Left lung (tissue), 10 donors: Measurements from ENCODE around the gene ZNG1A. TPM values are rescaled to one million over a fixed set of nuclear protein-coding genes. Genes with fewer than 3 reads are reported as not detected.
"Not testable (repeated sequence)": the region's sequence is repeated elsewhere in the genome, so short reads cannot be mapped to it uniquely, and the experiment has no call there.

Source experiments
- ATAC-seq: fragments of 200-7000 bp; cut with Tn5 transposase; one replicate; pipeline ENCODE4 v1.9.1; 2020; ENCODE audit warnings: moderate library complexity
- DNase-seq, 4 donors: peaks; one replicate each; pipeline ENCODE4 v3.0.0-alpha.2; 2013 to 2020
- H3K27ac ChIP-seq, 2 donors: fragments of 200-600 bp; sonication (generic) in 1 of 2; one replicate each; pipeline versions ENCODE4 v1.5.0 to v1.8.0; 2020 to 2021
- H3K27me3 ChIP-seq, 2 donors: fragments of 200-600 bp; sonication (generic) in 1 of 2; one replicate each; pipeline versions ENCODE4 v1.5.0 to v1.8.0; 2020 to 2021
- H3K36me3 ChIP-seq, 2 donors: fragments of 200-600 bp; sonication (generic) in 1 of 2; one replicate each; pipeline versions ENCODE4 v1.5.0 to v1.8.0; 2020 to 2021
- H3K4me1 ChIP-seq, 2 donors: fragments of 200-600 bp; one replicate each; pipeline ENCODE4 v1.8.0; 2021
- H3K4me3 ChIP-seq, 2 donors: fragments of 200-600 bp; sonication (generic) in 1 of 2; one replicate each; pipeline versions ENCODE4 v1.5.0 to v1.8.0; 2020 to 2021; ENCODE audit warnings: mild to moderate bottlenecking in 1 of 2
- H3K9me3 ChIP-seq, 2 donors: fragments of 200-600 bp; sonication (generic) in 1 of 2; one replicate each; pipeline versions ENCODE4 v1.5.0 to v1.8.0; 2020 to 2021
- intact Hi-C, 2 donors: fragments of 100-400 bp; cut with DNase I; formaldehyde crosslinking; loops; one replicate each; pipeline versions ENCODE4 v1.11.2 to v1.14.2; 2022
- polyA plus RNA-seq, 6 donors: library from polyadenylated mRNA; unstranded; fragments of 120-200 nt; gene quantifications; one replicate each; pipeline ENCODE4 v1.2.1, GENCODE V29; 2013; ENCODE audit not compliant: insufficient read length in 6 of 6
- total RNA-seq, 2 donors: library from RNA; stranded (reverse); fragmentation: NEBNext Ultra II Directional; extraction: Animal tissue kit (Norgen Biotek cat#: 25700); gene quantifications; one replicate each; pipeline ENCODE4 v1.2.1, GENCODE V29; 2021
- donor health status: DM: no; HTN: yes; CAD: no.
- donor health status: DM: no; HTN: no; CAD: no.

ZNG1A gene
- total and polyA plus RNA-seq, 8 donors = 20.3 to 76.4 (median 66.0) TPM

- H3K27ac ChIP-seq, ATAC-seq, H3K9me3 ChIP-seq, intact Hi-C loops, DNase-seq, H3K36me3 ChIP-seq, H3K4me3 ChIP-seq: not testable (repeated sequence)
- peaks cover 32 to 80% of the 10 kb centered on the region in 2 donors for H3K27me3 ChIP-seq
- peaks cover 11 to 14% of the 10 kb centered on the region in 2 donors for H3K4me1 ChIP-seq
These were observed 69.3 kb downstream of the ZNG1A start for GRCh38 chr9:109540-109939.

GRCh38 chr9:108742-109495 is 69.9 kb downstream of the ZNG1A start:
- ATAC-seq, H3K27ac ChIP-seq, H3K4me1 ChIP-seq, H3K9me3 ChIP-seq, H3K4me3 ChIP-seq, intact Hi-C loops, H3K36me3 ChIP-seq, DNase-seq: not testable (repeated sequence)
- peaks cover 27 to 77% of the 10 kb centered on the region in 2 donors for H3K27me3 ChIP-seq

GRCh38 chr9:105991-106390 is 72.9 kb downstream of the ZNG1A start:
- ATAC-seq, DNase-seq, H3K36me3 ChIP-seq, H3K4me3 ChIP-seq, intact Hi-C loops, H3K9me3 ChIP-seq, H3K4me1 ChIP-seq, H3K27ac ChIP-seq: not testable (repeated sequence)
- peaks cover 10 to 49% of the 10 kb centered on the region in 2 donors for H3K27me3 ChIP-seq

DNA sequence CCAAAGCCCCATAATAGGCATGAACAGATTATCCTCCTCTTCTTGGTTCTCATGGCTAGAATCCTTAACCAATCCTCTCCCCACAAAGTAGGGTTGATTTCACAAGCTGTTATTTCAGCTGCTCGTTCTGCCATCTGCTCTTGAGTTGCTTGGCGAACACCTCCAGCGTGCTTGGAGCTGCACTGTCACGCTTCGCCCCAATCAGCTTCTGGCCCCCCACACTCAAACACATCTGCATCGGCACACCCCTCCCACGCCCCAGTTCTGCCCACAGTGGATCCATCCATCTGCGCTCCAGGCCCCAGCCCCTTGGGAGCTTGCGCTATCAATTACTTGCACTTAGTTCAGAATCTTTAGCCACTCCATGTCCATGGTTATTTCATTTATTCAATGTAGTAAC is 78.4 kb downstream of the ZNG1A start:
- H3K9me3 ChIP-seq, DNase-seq, intact Hi-C loops, H3K4me3 ChIP-seq, H3K36me3 ChIP-seq, H3K4me1 ChIP-seq, ATAC-seq, H3K27me3 ChIP-seq, H3K27ac ChIP-seq: not testable (repeated sequence)

DNA sequence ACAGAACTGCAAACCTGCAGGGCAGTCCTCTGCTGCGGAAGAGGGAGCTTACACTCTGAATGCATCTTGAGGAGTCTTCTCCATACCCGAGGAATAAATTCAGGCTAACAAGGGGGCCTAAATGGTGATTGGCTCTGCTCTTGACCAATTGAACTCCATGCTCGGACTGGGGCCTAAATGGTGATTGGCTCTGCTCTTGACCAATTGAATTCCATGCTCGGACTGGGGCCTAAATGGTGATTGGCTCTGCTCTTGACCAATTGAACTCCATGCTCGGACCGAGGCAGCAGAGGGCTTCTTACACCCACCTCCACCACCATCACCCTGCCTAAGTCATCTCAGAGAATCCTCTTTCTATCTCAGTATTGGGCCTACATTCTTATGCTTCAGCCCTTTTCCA is 79.0 kb downstream of the ZNG1A start:
- H3K27me3 ChIP-seq, H3K4me1 ChIP-seq, H3K27ac ChIP-seq, H3K9me3 ChIP-seq, intact Hi-C loops, H3K4me3 ChIP-seq, DNase-seq, H3K36me3 ChIP-seq, ATAC-seq: not testable (repeated sequence)

GRCh38 chr9:98775-99174 is 80.1 kb downstream of the ZNG1A start:
- ATAC-seq, H3K27me3 ChIP-seq, H3K9me3 ChIP-seq, H3K4me1 ChIP-seq, H3K27ac ChIP-seq, DNase-seq, H3K36me3 ChIP-seq, H3K4me3 ChIP-seq, intact Hi-C loops: not testable (repeated sequence)

- not testable (repeated sequence) for H3K27ac ChIP-seq, H3K4me3 ChIP-seq
These were observed 83.9 kb downstream of the ZNG1A start for GRCh38 chr9:94992-95391.

DNA sequence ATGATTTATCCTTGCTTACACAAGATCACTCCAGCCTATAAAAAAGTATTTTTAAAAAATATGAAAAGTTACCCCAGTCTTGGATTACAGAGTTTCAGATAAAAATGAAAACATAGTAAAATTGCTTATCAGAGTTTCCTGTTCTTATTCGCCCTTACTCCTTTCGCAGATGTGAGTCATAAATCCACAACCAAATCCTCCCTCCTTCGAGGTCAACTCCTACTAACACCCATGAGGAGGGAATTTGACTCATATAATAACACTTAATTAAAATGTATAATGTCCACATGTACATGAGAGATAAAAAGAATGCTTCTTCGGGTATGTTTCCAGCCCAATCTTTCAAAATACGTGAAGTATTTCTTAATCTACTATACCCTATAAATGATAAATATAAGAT is 84.5 kb downstream of the ZNG1A start:
- H3K4me3 ChIP-seq, H3K9me3 ChIP-seq, H3K36me3 ChIP-seq, intact Hi-C loops, H3K27me3 ChIP-seq, DNase-seq, H3K4me1 ChIP-seq, H3K27ac ChIP-seq: not testable (repeated sequence)
- peak; percentile 40 for ATAC-seq

More at GRCh38 chr9:94992-95391, 83.9 kb downstream of the ZNG1A start:
- H3K27me3 ChIP-seq, H3K4me1 ChIP-seq, intact Hi-C loops, ATAC-seq, H3K9me3 ChIP-seq, DNase-seq, H3K36me3 ChIP-seq: not testable (repeated sequence)

GRCh38 chr9:93909-94308 is 84.9 kb downstream of the ZNG1A start:
- H3K4me1 ChIP-seq, H3K36me3 ChIP-seq, H3K9me3 ChIP-seq, H3K27ac ChIP-seq, H3K27me3 ChIP-seq, DNase-seq, intact Hi-C loops, H3K4me3 ChIP-seq, ATAC-seq: not testable (repeated sequence)

DNA sequence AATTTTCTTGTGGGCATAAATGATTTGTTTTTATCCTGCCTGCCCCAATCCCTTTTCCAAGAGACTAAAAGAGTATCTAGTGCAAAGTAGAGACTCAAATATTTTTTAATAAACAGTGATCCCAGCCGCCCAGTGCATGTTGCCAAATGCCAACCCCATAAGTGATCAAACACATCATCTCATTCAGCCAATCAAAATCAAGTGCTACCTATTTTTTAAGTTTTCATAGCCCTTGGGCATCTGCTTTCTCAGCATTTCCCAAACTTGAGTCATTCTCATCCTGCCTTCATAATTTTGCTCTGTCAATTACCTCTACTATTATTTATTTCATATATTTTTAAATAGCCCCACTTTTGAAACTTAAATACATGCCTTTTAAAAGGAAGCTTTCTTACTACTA is 88.0 kb downstream of the ZNG1A start:
- H3K36me3 ChIP-seq, H3K9me3 ChIP-seq, ATAC-seq, intact Hi-C loops, H3K4me3 ChIP-seq, H3K27me3 ChIP-seq, DNase-seq, H3K4me1 ChIP-seq, H3K27ac ChIP-seq: not testable (repeated sequence)

- H3K27me3 ChIP-seq = not testable (repeated sequence)
These were observed 90.3 kb downstream of the ZNG1A start for GRCh38 chr9:88396-89037.

DNA sequence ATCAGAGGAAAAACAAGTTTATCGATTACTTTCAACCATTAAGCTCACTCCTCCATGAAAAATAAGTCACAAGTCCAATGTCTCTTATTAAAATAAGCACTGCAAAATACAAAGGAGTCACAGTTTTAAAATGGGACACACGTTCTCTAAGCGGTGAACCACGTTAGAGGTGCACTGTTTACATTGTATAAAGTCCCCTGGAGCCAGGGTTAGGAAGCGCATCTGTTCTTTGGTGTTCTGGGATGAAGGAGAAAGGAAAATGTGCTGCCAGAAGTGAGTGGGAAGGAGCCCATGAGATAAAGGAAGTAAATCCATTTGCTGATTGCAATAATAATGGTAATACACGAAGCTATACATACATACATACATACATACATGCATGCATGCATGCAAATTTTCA is 91.0 kb downstream of the ZNG1A start:
- H3K4me3 ChIP-seq, H3K27ac ChIP-seq, H3K27me3 ChIP-seq, H3K36me3 ChIP-seq, H3K9me3 ChIP-seq, ATAC-seq, H3K4me1 ChIP-seq, intact Hi-C loops, DNase-seq: not testable (repeated sequence)

More at GRCh38 chr9:88396-89037, 90.3 kb downstream of the ZNG1A start:
- DNase-seq, H3K36me3 ChIP-seq, H3K9me3 ChIP-seq, intact Hi-C loops, H3K4me1 ChIP-seq, H3K4me3 ChIP-seq, H3K27ac ChIP-seq: not testable (repeated sequence)
- ATAC-seq = peak; percentile 99

DNA sequence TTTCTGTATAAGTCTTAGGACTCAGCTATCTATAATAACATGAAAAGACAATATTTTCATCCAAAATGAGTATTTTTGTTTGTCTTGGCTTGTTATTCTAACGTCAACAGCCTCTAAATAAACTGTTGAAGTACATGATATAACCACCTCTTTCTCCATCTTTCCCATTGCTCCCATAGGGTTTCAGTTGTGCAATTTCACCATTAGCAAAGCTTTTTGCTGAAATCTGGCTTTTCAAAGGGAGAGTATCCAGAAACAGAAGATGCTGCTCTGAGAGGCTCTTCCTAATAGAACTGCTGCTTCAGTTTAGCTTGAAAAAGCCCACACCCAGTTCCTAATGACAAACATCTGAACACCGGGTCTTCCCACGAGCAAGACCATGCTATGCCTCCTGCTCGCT is 91.8 kb downstream of the ZNG1A start:
- H3K9me3 ChIP-seq, H3K4me1 ChIP-seq, H3K27ac ChIP-seq, H3K27me3 ChIP-seq, H3K4me3 ChIP-seq, intact Hi-C loops, ATAC-seq, H3K36me3 ChIP-seq, DNase-seq: not testable (repeated sequence)
